Measurements from ENCODE around the gene ITPRID1. TPM values are rescaled to one million over a fixed set of nuclear protein-coding genes. Genes with fewer than 3 reads are reported as not detected.

ITPRID1 gene
- total and polyA plus RNA-seq, 2 of the 8 experiments (the other 6 are each of a cell fraction or from before 2014, with no cell fraction given) = 0.09 to 0.47 TPM

DNA sequence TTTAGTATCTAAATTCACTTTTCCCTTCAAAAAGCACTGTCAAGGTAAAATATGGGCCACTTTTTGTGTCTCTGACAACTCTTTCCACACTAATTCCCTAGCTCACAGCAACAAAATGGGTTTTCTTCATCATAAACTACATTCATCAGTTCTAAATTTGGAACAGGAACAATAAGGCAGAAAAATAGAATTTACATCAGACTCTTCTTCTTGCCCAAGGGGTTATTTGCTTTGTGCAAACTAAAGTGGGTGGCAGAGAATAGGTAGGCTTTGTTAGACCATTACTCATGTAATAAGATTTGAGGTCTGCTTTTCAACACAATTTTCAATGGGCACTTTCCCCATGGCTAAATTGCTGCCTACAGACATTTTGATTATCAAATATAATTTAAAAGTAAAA, 155.6 kb downstream of the ITPRID1 start:
- Histone ChIP-seq H2AK5ac (ENCODE audit: low read depth, low read length) (no peak overlapping the region), H2AFZ (ENCODE audit: low read length) (no peak overlapping the region), H3K36me3 (ENCODE audit: control insufficient read depth in 2 of 4, insufficient read depth in 4 of 4, low read length in 3 of 4) (no peaks in the 10 kb centered on the region), H2BK20ac (ENCODE audit: low read length) (no peak overlapping the region), H3K9me3 (ENCODE audit: insufficient read depth in 2 of 2, low read depth in 1 of 2, low read length in 1 of 2) (peaks cover 0 to 2% of the 10 kb centered on the region in 2 experiments; a peak in 1 of 4 replicates), H2BK5ac (ENCODE audit: low read depth, low read length) (no peak overlapping the region), H2BK120ac (replicated peaks; ENCODE audit: low read depth, low read length) (no peak overlapping the region), H4K91ac (replicated peaks; ENCODE audit: insufficient read length, low read length) (no peak overlapping the region), H3K4ac (replicated peaks; ENCODE audit: insufficient read length, low read depth, low read length) (no peak overlapping the region), H4K20me1 (replicated peaks in 1 of 2; ENCODE audit: control insufficient read depth in 1 of 2, insufficient read depth in 2 of 2, low read length in 2 of 2) (no peaks in the 10 kb centered on the region), H3K4me2 (ENCODE audit: insufficient read depth in 1 of 2, low read depth in 2 of 2, low read length in 2 of 2) (no peak overlapping the region), H3K56ac (replicated peaks; ENCODE audit: insufficient read length, low read depth, low read length) (no peak overlapping the region), H2BK15ac (ENCODE audit: low read length) (no peak overlapping the region), H4K5ac (ENCODE audit: insufficient read length, low read depth, low read length) (no peak overlapping the region), H3K79me1 (ENCODE audit: low read depth, low read length) (no peaks in the 10 kb centered on the region), H3K79me2 (ENCODE audit: control insufficient read depth in 1 of 2, insufficient read depth in 2 of 2, low read length in 2 of 2) (no peaks in the 10 kb centered on the region), H4K8ac (ENCODE audit: extremely low read depth, insufficient read depth, low read length) (no peak overlapping the region), H3K18ac (ENCODE audit: extremely low read depth, low read length) (no peak overlapping the region), H3K27me3 (replicated peaks in 1 of 4; ENCODE audit: control insufficient read depth in 3 of 4, extremely low read depth in 1 of 4, insufficient read depth in 3 of 4, low read length in 3 of 4) (no peaks in the 10 kb centered on the region), H3K4me3 (ENCODE audit: extremely low read depth in 1 of 4, insufficient read depth in 2 of 4, low read depth in 3 of 4, low read length in 4 of 4) (no peak overlapping the region), H3K4me1 (replicated peaks in 1 of 4; ENCODE audit: control insufficient read depth in 3 of 4, insufficient read depth in 4 of 4, low read length in 3 of 4) (peaks cover 0 to 4% (median 3%) of the 10 kb centered on the region in 4 experiments; a peak in 2 of 7 replicates), H2BK12ac (ENCODE audit: low read depth, low read length) (no peak overlapping the region), H3K14ac (ENCODE audit: insufficient read length) (no peak overlapping the region), H3K23me2 (ENCODE audit: low read depth, low read length) (no peaks in the 10 kb centered on the region), H3K9ac (replicated peaks in 1 of 4; ENCODE audit: extremely low read depth in 1 of 4, low read depth in 3 of 4, low read length in 3 of 4) (no peak overlapping the region), H3K23ac (ENCODE audit: insufficient read length) (no peak overlapping the region), H3K27ac (ENCODE audit: low read depth, low read length) (no peak overlapping the region)
- no peak for DNase-seq (ENCODE audit: low read depth in 1 of 2, low spot score in 2 of 2)
- POLR2A ChIA-PET (ENCODE audit: partially characterized antibody) = no interaction called here
- CTCF ChIA-PET (ENCODE audit: partially characterized antibody) = interaction anchor here (0.9 kb wide), 1 partner anchor 15 kb away, joined by 3 read pairs; no protein-coding TSS in a partner anchor
- FAIRE-seq = no peak
- TF ChIP-seq RFX5 (IDR thresholded peaks at IDR 0.05; ENCODE audit: borderline replicate concordance, low read depth, low read length) = no peak
- no peak for TF ChIP-seq TAF1 (IDR thresholded peaks at IDR 0.05; ENCODE audit: low read depth, low read length)
- TF ChIP-seq SP2 (IDR thresholded peaks at IDR 0.05; ENCODE audit: low read length) = no peak
- TF ChIP-seq GABPA (IDR thresholded peaks at IDR 0.05; ENCODE audit: borderline replicate concordance, insufficient read depth, low read length) = no peak
- TF ChIP-seq TCF12 (IDR thresholded peaks at IDR 0.05; ENCODE audit: low read depth, low read length) = no peak
- no peak for TF ChIP-seq SP4 (IDR thresholded peaks at IDR 0.05; ENCODE audit: low read length)
- TF ChIP-seq JUND (IDR thresholded peaks at IDR 0.05; ENCODE audit: low read length) = no peak
- TF ChIP-seq, protein P1, sequence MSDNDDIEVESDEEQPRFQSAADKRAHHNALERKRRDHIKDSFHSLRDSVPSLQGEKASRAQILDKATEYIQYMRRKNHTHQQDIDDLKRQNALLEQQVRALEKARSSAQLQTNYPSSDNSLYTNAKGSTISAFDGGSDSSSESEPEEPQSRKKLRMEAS (IDR thresholded peaks at IDR 0.05) = no peak
- no peak for TF ChIP-seq RNF2 (IDR thresholded peaks at IDR 0.05; ENCODE audit: borderline replicate concordance, low read depth, low read length, missing control alignments, poor library complexity, severe bottlenecking)
- no peak for TF ChIP-seq NANOG (IDR thresholded peaks at IDR 0.05; ENCODE audit: insufficient read depth, low read depth, low read length, poor library complexity, severe bottlenecking)
- no peak for TF ChIP-seq GTF2F1 (IDR thresholded peaks at IDR 0.05; ENCODE audit: borderline replicate concordance, low read depth, low read length)
- no peak for TF ChIP-seq POU5F1 (IDR thresholded peaks at IDR 0.05; ENCODE audit: low read depth, low read length)
- no peak for TF ChIP-seq SP1 (IDR thresholded peaks at IDR 0.05; ENCODE audit: low read depth, low read length)
- TF ChIP-seq, protein P2, sequence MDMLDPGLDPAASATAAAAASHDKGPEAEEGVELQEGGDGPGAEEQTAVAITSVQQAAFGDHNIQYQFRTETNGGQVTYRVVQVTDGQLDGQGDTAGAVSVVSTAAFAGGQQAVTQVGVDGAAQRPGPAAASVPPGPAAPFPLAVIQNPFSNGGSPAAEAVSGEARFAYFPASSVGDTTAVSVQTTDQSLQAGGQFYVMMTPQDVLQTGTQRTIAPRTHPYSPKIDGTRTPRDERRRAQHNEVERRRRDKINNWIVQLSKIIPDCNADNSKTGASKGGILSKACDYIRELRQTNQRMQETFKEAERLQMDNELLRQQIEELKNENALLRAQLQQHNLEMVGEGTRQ (IDR thresholded peaks at IDR 0.05; ENCODE audit: low read length) = no peak
- no peak for TF ChIP-seq EGR1 (IDR thresholded peaks at IDR 0.05; ENCODE audit: borderline replicate concordance, low read depth, low read length)
